HepG2 (cell line): ENCODE data around the gene CES2.

ENCODE experiments used
- ARNT ChIP-seq: fragments of 450-650 bp; IDR thresholded peaks from 2 replicates; pipeline ENCODE4 v1.6.1; 2017
- CEBPB ChIP-seq: IDR thresholded peaks from 2 replicates; pipeline ENCODE4 v1.6.1; 2011; ENCODE audit warnings: low read depth, low read length, improper control_type of control experiment, borderline replicate concordance
- EP300 ChIP-seq, 3 experiments: sonication (generic) in 1 of 3; formaldehyde crosslinking in 1 of 3; IDR thresholded peaks; 2 replicates each; pipeline versions ENCODE4 v1.5.1 to v1.6.1; 2011 to 2020; ENCODE audit warnings: low read depth in 2 of 3, low read length in 2 of 3, borderline replicate concordance in 1 of 3, improper control_type of control experiment in 1 of 3, mild to moderate bottlenecking in 1 of 3, missing genetic modification reagents in 1 of 3, moderate library complexity in 1 of 3
- ETV6 ChIP-seq: sonication (generic); formaldehyde crosslinking; conservative IDR thresholded peaks from 2 replicates; pipeline ENCODE4 v1.4.0; 2020; ENCODE audit warnings: missing genetic modification reagents
- KLF12 ChIP-seq: sonication (generic); formaldehyde crosslinking; IDR thresholded peaks from 2 replicates; pipeline ENCODE4 v1.4.0; 2020; ENCODE audit warnings: missing genetic modification reagents, borderline replicate concordance
- NCOA5 ChIP-seq: sonication (generic); formaldehyde crosslinking; IDR thresholded peaks from 2 replicates; pipeline ENCODE4 v1.4.0; 2020; ENCODE audit warnings: missing genetic modification reagents
- POLR2AphosphoS5 ChIP-seq: IDR thresholded peaks from 2 replicates; pipeline ENCODE4 v1.6.1; 2012; ENCODE audit warnings: low read depth, low read length
- RFX1 ChIP-seq: fragments of 450-650 bp; IDR thresholded peaks from 2 replicates; pipeline ENCODE4 v1.6.1; 2017
- U2AF2 ChIP-seq: fragments of 200-400 bp; formaldehyde crosslinking; IDR thresholded peaks from 2 replicates; pipeline ENCODE4 v1.6.1; 2017; ENCODE audit warnings: low read depth, mild to moderate bottlenecking, low read length
- TF ChIP-seq, protein P1 (sequence below): IDR thresholded peaks from 2 replicates; pipeline ENCODE4 v1.6.1; 2016; ENCODE audit warnings: missing compliant biosample characterization, missing genetic modification reagents, borderline replicate concordance
- TF ChIP-seq, protein P2 (sequence below): IDR thresholded peaks from 2 replicates; pipeline ENCODE4 v1.6.1; 2016; ENCODE audit warnings: mild to moderate bottlenecking, missing biosample characterization, missing genetic modification reagents
- TF ChIP-seq, protein P3 (sequence below): sonication (generic); formaldehyde crosslinking; conservative IDR thresholded peaks from 2 replicates; pipeline ENCODE4 v1.5.0; 2020; ENCODE audit warnings: missing genetic modification reagents
- TF ChIP-seq, protein P4 (sequence below): sonication (generic); formaldehyde crosslinking; IDR thresholded peaks from 2 replicates; pipeline ENCODE4 v1.5.0; 2020; ENCODE audit warnings: mild to moderate bottlenecking, missing genetic modification reagents, moderate library complexity
- TF ChIP-seq, protein P5 (sequence below): sonication (generic); formaldehyde crosslinking; IDR thresholded peaks from 2 replicates; pipeline ENCODE4 v1.4.0; 2020; ENCODE audit warnings: low read depth, mild to moderate bottlenecking, missing genetic modification reagents

DNA sequence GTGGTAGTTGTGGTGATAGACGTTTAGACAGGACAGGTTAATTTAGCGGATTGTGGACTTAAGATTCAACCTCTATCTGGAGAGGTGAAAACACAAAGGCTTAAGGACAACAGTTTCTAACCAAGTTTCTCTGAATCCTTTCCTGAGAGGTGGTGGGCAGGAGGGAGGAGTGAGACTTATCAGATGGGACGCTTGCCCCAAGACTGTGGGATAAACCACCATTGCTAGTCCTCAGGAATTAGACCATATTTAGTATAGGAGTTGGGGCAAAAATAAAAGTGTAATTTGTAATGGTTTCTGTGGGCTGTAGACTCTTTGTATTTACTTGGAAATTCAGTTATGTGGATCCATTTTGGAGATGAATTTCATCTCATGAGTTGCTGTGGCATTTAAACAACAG is 48.4 kb upstream of the CES2 start:
- TF ChIP-seq ARNT (no peak), U2AF2 (no peak), ETV6 (no peak), RFX1 (no peak), KLF12 (no peak), CEBPB (no peak), POLR2AphosphoS5 (no peak), NCOA5 (CRISPR knock-in tag) (no peak), EP300 (IDR thresholded peaks at IDR 0.05; ENCODE audit: low read depth in 2 of 2, low read length in 2 of 2) (no peak), EP300 (CRISPR knock-in tag; IDR thresholded peaks at IDR 0.05; ENCODE audit: borderline replicate concordance) (no peak)
- TF ChIP-seq, protein P1, sequence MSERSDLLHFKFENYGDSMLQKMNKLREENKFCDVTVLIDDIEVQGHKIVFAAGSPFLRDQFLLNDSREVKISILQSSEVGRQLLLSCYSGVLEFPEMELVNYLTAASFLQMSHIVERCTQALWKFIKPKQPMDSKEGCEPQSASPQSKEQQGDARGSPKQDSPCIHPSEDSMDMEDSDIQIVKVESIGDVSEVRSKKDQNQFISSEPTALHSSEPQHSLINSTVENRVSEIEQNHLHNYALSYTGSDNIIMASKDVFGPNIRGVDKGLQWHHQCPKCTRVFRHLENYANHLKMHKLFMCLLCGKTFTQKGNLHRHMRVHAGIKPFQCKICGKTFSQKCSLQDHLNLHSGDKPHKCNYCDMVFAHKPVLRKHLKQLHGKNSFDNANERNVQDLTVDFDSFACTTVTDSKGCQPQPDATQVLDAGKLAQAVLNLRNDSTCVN (CRISPR knock-in tag), result no peak
- TF ChIP-seq, protein P2, sequence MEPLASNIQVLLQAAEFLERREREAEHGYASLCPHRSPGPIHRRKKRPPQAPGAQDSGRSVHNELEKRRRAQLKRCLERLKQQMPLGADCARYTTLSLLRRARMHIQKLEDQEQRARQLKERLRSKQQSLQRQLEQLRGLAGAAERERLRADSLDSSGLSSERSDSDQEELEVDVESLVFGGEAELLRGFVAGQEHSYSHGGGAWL (CRISPR knock-in tag), result no peak
- TF ChIP-seq, protein P3, sequence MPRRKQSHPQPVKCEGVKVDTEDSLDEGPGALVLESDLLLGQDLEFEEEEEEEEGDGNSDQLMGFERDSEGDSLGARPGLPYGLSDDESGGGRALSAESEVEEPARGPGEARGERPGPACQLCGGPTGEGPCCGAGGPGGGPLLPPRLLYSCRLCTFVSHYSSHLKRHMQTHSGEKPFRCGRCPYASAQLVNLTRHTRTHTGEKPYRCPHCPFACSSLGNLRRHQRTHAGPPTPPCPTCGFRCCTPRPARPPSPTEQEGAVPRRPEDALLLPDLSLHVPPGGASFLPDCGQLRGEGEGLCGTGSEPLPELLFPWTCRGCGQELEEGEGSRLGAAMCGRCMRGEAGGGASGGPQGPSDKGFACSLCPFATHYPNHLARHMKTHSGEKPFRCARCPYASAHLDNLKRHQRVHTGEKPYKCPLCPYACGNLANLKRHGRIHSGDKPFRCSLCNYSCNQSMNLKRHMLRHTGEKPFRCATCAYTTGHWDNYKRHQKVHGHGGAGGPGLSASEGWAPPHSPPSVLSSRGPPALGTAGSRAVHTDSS (CRISPR knock-in tag), result no peak
- TF ChIP-seq, protein P4, sequence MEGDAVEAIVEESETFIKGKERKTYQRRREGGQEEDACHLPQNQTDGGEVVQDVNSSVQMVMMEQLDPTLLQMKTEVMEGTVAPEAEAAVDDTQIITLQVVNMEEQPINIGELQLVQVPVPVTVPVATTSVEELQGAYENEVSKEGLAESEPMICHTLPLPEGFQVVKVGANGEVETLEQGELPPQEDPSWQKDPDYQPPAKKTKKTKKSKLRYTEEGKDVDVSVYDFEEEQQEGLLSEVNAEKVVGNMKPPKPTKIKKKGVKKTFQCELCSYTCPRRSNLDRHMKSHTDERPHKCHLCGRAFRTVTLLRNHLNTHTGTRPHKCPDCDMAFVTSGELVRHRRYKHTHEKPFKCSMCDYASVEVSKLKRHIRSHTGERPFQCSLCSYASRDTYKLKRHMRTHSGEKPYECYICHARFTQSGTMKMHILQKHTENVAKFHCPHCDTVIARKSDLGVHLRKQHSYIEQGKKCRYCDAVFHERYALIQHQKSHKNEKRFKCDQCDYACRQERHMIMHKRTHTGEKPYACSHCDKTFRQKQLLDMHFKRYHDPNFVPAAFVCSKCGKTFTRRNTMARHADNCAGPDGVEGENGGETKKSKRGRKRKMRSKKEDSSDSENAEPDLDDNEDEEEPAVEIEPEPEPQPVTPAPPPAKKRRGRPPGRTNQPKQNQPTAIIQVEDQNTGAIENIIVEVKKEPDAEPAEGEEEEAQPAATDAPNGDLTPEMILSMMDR (CRISPR knock-in tag), result no peak
- TF ChIP-seq, protein P5, sequence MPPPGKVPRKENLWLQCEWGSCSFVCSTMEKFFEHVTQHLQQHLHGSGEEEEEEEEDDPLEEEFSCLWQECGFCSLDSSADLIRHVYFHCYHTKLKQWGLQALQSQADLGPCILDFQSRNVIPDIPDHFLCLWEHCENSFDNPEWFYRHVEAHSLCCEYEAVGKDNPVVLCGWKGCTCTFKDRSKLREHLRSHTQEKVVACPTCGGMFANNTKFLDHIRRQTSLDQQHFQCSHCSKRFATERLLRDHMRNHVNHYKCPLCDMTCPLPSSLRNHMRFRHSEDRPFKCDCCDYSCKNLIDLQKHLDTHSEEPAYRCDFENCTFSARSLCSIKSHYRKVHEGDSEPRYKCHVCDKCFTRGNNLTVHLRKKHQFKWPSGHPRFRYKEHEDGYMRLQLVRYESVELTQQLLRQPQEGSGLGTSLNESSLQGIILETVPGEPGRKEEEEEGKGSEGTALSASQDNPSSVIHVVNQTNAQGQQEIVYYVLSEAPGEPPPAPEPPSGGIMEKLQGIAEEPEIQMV (CRISPR knock-in tag), result no peak
